Measurements from ENCODE around the gene ATG13.
A peak's percentile ranks its signal among the peaks of the same experiment; 100 is the strongest.
"Not testable (repeated sequence)": the region's sequence is repeated elsewhere in the genome, so short reads cannot be mapped to it uniquely, and the experiment has no call there.

ATG13 gene

GRCh38 chr11:46700241-46701077 is 83.1 kb downstream of the ATG13 start, which contains the start of the genes ARHGAP1 and ZNF408:
ARHGAP1 (minus strand) TSS chr11:46700619; CDS start chr11:46696107, 4,512 bp downstream.
ZNF408 (plus strand) TSS chr11:46701031; CDS start chr11:46701048, 17 bp downstream.
- DNase-seq: peak; percentile 99

DNA sequence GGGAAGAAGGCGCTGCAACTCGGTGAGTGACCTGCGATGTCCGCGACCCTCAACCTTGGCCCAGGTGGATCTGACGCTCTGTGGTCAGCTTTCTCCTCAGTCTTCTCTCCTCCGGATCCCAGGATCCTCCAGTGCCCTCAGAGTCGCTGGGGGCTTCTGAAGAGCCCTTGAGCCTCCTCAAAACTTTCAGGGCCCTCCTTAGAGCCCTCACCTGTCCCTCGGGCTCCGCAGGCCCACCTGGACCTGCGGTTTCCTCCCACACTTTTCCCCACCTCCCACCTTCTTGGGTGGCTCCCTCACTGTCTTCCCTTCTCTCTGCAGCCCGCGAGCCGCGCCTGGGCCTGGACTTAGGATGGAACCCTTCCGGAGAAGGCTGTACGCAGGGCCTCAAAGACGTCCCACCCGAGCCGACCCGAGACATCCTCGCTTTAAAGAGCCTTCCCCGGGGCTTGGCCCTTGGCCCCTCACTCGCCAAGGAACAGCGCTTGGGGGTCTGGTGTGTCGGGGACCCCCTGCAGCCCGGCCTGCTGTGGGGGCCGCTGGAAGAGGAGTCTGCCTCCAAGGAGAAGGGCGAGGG is 83.8 kb downstream of the ATG13 start:
- no peak for DNase-seq

- DNase-seq: no peak
Measured at GRCh38 chr11:46705070-46705688, 87.8 kb downstream of the ATG13 start.

- DNase-seq: no peak
Measured at GRCh38 chr11:46706886-46707285, 89.5 kb downstream of the ATG13 start.

GRCh38 chr11:46709351-46709750 is 92.0 kb downstream of the ATG13 start:
- DNase-seq: not testable (repeated sequence)

DNA sequence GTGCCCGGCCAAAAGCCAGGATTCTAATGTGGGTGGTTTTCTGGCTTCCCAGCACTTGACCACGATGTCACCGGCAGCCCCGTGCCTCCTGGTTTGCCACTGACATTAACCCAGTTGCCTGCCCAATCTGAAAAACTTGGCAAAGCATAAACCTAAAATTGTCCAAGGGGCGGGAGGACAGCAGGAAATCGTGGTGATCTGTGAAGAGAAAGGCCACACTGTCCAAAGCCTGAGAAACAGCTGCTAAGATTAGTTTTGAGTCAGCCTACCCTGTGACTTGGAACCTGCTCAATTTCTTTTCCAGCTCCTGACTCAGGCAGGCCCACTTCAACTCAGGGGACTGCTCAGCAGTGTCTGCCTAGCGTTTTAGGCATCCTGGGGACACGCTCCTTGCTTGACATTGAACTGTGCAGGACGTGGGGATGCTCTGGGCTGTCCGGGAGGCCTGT is 93.5 kb downstream of the ATG13 start:
- DNase-seq: no peak

DNA sequence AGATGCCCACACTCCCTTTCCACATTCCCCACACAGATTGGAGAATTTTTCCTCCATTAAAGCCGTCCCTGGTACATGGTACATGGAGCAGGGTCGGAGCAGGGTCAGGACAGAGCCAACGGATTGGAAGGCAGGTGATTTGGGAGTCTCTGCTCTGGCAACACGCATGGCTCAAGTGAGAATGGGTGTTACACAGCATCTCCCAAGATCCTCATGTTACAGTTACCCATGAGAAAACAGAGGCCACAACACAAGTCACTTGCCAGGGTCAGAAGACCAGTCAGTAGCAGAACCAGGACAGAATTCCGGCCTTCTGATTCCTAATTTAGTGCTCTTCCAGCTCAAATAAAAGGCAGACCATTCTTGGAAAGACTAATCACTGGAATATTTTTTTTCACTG is 94.0 kb downstream of the ATG13 start:
- DNase-seq: no peak

DNA sequence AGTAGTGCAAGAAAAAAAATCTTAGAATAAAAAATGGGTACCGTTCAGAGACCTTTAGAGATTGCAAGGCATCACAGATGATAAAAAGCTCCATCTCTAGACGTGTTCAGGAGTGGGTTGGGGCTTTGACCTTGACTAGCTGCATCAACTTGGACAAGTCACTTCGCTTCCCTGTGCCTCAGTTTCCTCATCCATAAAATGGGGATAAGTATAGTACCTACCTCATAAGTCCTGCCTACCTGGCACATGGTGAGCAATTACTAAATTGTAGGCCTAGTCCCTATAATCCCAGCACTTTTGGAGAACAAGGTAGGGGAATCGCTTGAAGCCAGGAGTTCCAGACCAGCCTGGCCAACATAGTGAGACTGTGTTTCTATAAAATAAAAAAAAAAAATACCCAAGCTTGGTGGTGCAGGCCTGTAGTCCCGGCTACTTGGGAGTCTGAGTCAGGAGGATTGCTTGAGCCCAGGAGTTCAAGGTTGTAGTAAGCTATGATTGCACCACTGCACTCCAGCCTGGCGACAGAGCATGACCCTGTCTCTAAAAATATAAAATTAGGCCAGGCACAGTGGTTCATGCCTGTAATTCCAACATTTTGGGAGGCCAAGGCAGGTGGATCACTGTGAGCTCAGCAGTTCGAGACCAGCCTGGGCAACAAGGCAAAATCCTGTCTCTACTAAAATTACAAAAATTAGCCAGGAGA is 95.7 kb downstream of the ATG13 start:
- no peak for DNase-seq

DNA sequence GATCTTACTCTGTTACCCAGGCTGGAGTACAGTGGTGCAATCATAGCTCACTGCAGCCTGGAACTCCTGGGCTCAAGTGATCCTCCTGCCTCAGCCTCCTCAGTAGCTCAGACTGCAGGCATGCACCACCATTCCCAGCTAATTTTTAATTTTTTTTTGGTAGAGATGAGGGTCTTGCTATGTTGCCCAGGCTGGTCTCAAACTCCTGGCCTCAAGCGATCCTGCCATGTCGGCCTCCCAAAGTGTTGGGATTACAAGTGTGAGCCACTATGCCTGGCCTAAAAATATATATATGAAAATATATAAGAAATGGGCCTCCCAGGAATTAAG is 100.4 kb downstream of the ATG13 start:
- not testable (repeated sequence) for DNase-seq

GRCh38 chr11:46718155-46719019 is 101.0 kb downstream of the ATG13 start:
- DNase-seq: peak; percentile 62

GRCh38 chr11:46719048-46719542 is 101.7 kb downstream of the ATG13 start, which contains the start of gene F2:
F2 (plus strand) TSS chr11:46719213; CDS start chr11:46719236, 23 bp downstream.
- no peak for DNase-seq

DNA sequence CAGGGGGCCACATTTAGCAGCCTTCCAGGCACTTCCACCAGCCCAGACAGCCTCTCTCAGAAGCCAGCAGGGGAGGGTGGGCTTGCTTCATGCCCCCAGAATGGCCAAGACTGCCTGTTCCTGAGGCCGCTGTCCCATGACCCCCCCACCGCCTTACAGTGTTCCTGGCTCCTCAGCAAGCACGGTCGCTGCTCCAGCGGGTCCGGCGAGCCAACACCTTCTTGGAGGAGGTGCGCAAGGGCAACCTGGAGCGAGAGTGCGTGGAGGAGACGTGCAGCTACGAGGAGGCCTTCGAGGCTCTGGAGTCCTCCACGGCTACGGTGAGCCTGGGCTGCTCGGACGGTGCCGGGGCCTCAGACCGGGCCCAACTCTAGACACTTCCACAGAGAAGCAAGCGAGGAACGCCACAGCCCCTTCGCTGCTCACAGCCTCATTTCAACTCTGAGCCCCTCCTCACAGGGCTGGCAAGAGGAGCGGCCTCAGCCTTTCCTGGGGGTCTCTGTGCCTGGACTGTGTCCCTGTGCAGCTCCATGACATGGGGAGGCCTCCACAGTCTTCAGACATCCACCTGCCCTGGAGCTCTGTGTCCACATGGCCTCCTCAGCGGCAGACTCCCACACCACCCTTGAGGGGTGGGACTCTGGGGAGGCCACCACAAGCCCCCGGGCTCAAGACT is 102.3 kb downstream of the ATG13 start:
- peak; percentile 51 for DNase-seq

GRCh38 chr11:46721286-46721685 is 103.9 kb downstream of the ATG13 start:
- DNase-seq: peak; percentile 49

DNA sequence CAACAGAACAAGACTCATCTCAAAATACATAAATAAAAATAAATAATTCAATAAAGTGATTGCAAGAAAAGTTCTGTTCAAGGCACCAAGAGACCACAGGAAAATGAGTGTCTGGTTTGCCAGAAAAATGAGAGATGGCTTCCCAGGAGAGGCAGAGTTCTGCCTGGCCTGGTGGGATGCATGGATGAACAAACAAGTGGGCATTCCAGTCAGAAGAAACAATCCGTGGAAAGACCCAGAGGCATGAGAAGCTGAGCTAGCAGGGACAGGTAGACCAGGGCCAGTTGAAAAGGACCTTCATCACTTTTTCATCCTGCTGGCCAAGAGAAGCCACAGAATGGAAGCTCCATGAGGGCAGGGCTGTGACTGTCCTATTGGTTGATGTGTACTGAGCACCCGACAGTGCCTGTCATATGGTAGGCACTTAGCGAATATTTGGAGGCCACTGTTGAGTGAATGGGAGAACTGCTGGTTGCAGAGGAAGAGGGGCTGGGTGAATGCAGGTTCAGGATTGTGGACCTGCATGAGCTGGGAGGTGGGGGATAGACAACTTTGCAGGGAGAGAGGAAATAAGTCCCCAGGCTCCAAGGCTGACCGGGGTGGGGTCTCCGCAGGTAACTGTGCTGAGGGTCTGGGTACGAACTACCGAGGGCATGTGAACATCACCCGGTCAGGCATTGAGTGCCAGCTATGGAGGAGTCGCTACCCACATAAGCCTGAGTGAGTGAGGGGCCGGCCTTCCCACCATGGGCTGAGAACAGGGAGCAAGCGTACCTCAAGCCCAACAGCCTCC is 105.4 kb downstream of the ATG13 start:
- no peak for DNase-seq

GRCh38 chr11:46723359-46723680 is 106.0 kb downstream of the ATG13 start:
- no peak for DNase-seq

DNA sequence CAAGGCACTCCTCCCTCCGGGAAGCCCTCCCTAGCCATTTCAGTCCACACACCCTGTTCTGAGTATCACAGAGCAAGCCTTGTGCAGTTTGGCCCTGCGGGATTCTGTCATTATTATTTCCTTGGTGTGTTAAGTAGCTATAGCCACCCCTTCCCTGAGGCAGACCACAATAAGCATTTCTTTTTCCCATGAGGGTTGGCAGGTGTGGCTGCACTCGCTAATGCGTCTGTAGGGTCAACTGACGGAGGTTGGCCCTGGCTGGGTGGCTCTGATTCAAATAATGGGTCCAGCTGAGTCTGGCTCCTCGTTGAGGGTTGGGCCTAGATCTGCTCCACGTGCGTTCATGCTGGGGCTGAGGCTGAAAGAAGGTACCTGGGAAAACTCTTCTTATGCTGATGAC is 106.7 kb downstream of the ATG13 start:
- DNase-seq: peak; percentile 63
